Measurements from ENCODE around the gene FOXB2.
"Not testable (repeated sequence)": the region's sequence is repeated elsewhere in the genome, so short reads cannot be mapped to it uniquely, and the experiment has no call there.

The FOXB2 gene

GRCh38 chr9:77043743-77044142 lies 24.3 kb downstream of the FOXB2 start:
- not testable (repeated sequence) for DNase-seq (ENCODE audit: extremely low read depth in 1 of 2, low read depth in 1 of 2)

GRCh38 chr9:77060681-77061080 lies 41.2 kb downstream of the FOXB2 start:
- DNase-seq (ENCODE audit: extremely low read depth in 1 of 2, low read depth in 1 of 2) = not testable (repeated sequence)

GRCh38 chr9:77063645-77064285 lies 44.3 kb downstream of the FOXB2 start:
- DNase-seq (ENCODE audit: extremely low read depth in 1 of 2, low read depth in 1 of 2) = no peak

GRCh38 chr9:77066388-77066787 lies 46.9 kb downstream of the FOXB2 start:
- no peak for DNase-seq (ENCODE audit: extremely low read depth in 1 of 2, low read depth in 1 of 2)

Measured in activated CD8-positive, alpha-beta memory T cell treated with anti-CD3 and anti-CD28 coated beads for 1 hour (primary cell).